SK-N-MC (cell line): ENCODE data around the gene RBM26.
"Not testable (repeated sequence)": the region's sequence is repeated elsewhere in the genome, so short reads cannot be mapped to it uniquely, and the experiment has no call there.

ENCODE experiments used
- DNase-seq: peaks from one replicate; pipeline ENCODE4 v3.0.0-alpha.2; 2011; ENCODE audit warnings: low read depth, low spot score
- H3K27ac ChIP-seq: fragments of 200-600 bp; sonication (generic); 2 replicates; pipeline ENCODE4 v1.5.1; 2016; ENCODE audit warnings: mixed run types
- H3K36me3 ChIP-seq: fragments of 200-600 bp; sonication (generic); 2 replicates; pipeline ENCODE4 v1.6.1; 2017; ENCODE audit warnings: antibody characterized with exemption, low read length, mixed read lengths; ENCODE audit not compliant: insufficient read depth
- H3K4me3 ChIP-seq: fragments of 200-600 bp; sonication (generic); 2 replicates; pipeline ENCODE4 v1.5.1; 2016
- H3K9ac ChIP-seq: fragments of 200-600 bp; sonication (generic); 2 replicates; pipeline ENCODE4 v1.8.0; 2017; ENCODE audit warnings: mixed run types, mixed read lengths; ENCODE audit not compliant: insufficient read length
- H3K9me3 ChIP-seq: fragments of 200-600 bp; sonication (generic); 2 replicates; pipeline ENCODE4 v1.6.1; 2017; ENCODE audit warnings: low read depth, mild to moderate bottlenecking, antibody characterized with exemption, low read length, moderate library complexity, mixed read lengths
- EZH2 ChIP-seq: fragments of 200-600 bp; sonication (generic); IDR thresholded peaks from one replicate; pipeline ENCODE4 v1.6.1; 2017; ENCODE audit warnings: antibody characterized with exemption
- FOXP2 ChIP-seq: optimal IDR thresholded peaks from 2 replicates; pipeline ENCODE3; 2011; ENCODE audit warnings: mild to moderate bottlenecking, moderate library complexity; ENCODE audit not compliant: insufficient read depth; ENCODE audit errors: extremely low read length, control extremely low read depth
- POLR2AphosphoS5 ChIP-seq: IDR thresholded peaks from 2 replicates; pipeline ENCODE4 v1.6.1; 2012; ENCODE audit warnings: mild to moderate bottlenecking, low read depth, low read length, borderline replicate concordance

Gene RBM26

DNA sequence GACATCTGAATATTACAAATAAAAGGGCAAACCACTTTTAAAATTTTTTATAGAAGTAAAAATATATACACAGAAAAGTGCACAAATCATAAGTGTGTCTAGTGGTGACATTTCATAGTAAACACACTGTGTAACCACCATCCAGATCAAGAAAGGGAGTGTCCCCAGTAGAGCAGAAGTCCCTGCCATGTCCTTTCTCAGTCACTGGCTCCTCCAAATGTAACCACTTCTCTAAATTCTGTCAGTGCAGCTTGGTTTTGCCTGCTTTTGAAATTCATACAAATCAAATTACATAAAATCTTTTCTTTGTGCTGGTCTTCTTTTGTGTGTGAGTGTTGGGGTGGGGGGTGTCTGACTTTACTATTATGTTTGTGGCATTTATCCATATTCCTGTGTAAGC is 116.5 kb downstream of the RBM26 start:
- Histone ChIP-seq H3K9ac (no peak overlapping the region), H3K9me3 (no peaks in the 10 kb centered on the region), H3K27ac (no peak overlapping the region), H3K36me3 (no peaks in the 10 kb centered on the region), H3K4me3 (no peak overlapping the region)
- no peak for TF ChIP-seq FOXP2
- no peak for TF ChIP-seq EZH2
- no peak for TF ChIP-seq POLR2AphosphoS5
- DNase-seq = no peak

DNA sequence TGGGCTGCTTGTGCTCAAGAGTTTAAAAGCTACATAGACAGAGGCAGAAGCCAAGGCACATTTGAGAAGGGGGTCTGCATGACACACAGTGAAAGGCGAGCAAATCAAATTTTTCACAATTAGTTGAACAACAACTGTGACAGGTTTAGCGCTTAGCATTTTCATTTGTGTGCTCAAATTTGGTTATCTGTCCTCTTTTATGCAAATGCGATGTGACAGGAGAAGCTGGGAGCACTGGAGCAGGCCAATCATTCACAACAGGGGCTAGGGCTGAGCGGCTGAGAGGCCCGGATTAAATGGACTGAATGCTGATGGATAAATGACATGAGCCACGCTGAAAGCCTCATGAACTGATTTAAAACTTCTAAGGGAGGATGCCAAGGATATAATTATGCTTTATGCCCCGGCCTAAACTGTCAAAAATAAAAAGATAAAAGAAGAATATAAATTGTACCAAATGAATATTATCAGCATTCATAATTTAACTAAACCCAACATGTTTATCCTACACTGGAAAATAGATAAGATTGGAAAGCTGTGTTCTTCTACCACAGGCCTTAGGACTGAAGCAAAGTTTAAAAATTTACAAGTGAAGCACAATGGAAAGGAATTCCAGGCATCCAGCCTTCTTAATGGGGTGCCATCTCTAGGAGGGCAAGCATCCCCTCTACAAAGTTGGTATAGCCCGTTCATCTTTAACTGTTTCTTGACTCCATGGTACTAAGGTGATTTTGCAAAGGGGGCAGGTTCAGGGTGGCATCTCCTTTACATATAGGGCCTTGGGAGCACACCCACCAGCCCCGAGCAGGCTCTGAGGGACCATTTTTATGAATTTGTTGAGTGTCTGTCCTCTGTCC is 117.9 kb downstream of the RBM26 start:
- no peaks in the 10 kb centered on the region for H3K9me3 ChIP-seq
- no peak for DNase-seq
- TF ChIP-seq POLR2AphosphoS5 = no peak
- TF ChIP-seq FOXP2 = no peak
- TF ChIP-seq EZH2 = no peak
- no peaks in the 10 kb centered on the region for H3K36me3 ChIP-seq
- H3K4me3 ChIP-seq = no peak overlapping the region
- H3K9ac ChIP-seq = no peak overlapping the region
- no peak overlapping the region for H3K27ac ChIP-seq

DNA sequence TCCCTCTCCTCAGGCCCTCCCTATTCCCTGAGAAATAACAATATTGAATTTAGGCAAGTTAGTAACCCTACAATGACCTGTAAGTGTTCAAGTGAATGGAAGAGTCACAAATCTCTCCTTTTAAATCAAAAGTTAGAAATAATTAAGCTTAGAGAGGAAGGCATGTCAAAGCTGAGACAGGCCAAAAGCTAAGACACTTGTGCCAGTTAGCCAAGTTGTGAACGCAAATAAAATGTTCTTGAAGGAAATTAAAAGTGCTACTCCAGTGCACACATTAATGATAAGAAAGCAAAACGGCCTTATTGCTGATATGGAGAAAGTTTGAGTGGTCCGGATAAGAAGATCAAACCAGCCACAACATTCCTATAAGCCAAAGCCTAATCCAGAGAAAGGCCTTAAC is 120.9 kb downstream of the RBM26 start:
- Histone ChIP-seq H3K36me3 (no peaks in the 10 kb centered on the region), H3K9me3 (no peaks in the 10 kb centered on the region)
- TF ChIP-seq EZH2 = no peak
- no peak for TF ChIP-seq POLR2AphosphoS5
- TF ChIP-seq FOXP2 = no peak

DNA sequence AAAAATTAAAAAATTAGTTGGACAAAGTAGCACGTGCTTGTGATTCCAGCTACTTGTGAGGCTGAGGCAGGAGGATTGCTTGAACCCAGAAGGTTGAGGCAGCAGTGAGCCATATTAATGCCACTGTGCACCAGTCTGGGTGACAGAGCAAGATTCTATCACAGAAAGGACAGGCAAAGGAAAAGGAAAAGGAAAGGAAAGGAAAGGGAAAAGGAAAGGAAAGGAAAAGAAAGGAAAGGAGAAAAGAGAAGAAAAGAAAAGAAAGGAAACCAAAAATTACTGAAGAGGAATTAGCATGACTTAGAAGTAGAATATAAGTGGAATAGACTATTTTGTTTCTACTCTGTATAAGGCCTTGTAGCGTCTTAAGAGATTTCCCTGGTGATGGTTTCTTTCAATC is 122.3 kb downstream of the RBM26 start:
- H3K36me3 ChIP-seq = no peaks in the 10 kb centered on the region
- no peak overlapping the region for H3K9ac ChIP-seq
- no peak for DNase-seq
- H3K4me3 ChIP-seq = no peak overlapping the region
- H3K27ac ChIP-seq = no peak overlapping the region
- no peaks in the 10 kb centered on the region for H3K9me3 ChIP-seq
- TF ChIP-seq POLR2AphosphoS5 (no peak), FOXP2 (no peak), EZH2 (no peak)

More for the DNA sequence above, 120.9 kb downstream of the RBM26 start:
- H3K4me3 ChIP-seq = no peak overlapping the region
- H3K27ac ChIP-seq = no peak overlapping the region
- DNase-seq = no peak
- no peak overlapping the region for H3K9ac ChIP-seq

DNA sequence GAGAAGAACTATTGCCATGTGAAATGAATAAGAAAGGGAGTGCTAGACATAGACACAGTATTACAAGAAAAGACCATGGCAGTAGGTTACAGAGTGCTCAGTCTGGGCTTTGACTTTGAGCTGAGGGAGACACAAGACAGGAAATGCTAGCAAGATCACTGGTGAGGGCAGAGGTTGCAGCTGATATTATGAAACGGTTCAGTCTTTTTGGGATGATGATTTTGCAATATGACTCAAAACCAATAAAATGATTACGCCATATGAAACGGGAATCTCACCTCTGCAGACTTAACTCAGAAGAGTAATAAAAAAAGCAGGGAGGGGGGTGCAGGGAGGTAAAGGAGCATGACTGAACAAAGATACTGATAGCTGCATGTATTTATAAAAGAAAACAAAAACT is 123.1 kb downstream of the RBM26 start:
- H3K9ac ChIP-seq = no peak overlapping the region
- TF ChIP-seq FOXP2 (no peak), POLR2AphosphoS5 (no peak), EZH2 (no peak)
- no peaks in the 10 kb centered on the region for H3K9me3 ChIP-seq
- no peak overlapping the region for H3K4me3 ChIP-seq
- H3K36me3 ChIP-seq = no peaks in the 10 kb centered on the region
- no peak overlapping the region for H3K27ac ChIP-seq
- DNase-seq = peak; percentile 3

DNA sequence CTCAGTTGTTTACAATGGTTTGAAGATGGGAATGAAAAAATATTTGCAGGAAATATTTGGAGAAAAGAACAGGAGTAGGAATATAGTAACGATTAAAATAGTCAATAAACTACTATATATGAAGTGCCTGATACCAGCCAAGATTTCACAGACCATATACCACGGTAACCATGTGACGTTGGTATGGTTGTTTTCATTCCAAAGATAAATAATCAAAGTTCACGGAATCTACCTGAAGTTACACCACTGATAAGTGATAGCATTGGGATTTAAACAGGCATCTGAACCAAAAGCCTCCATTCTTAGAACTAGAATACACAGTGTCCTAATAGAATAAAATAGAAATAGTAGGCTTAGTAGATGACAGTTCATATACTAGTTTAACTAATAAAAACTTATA is 123.5 kb downstream of the RBM26 start:
- no peak overlapping the region for H3K9ac ChIP-seq
- no peak overlapping the region for H3K27ac ChIP-seq
- no peaks in the 10 kb centered on the region for H3K9me3 ChIP-seq
- H3K36me3 ChIP-seq = no peaks in the 10 kb centered on the region
- no peak overlapping the region for H3K4me3 ChIP-seq
- TF ChIP-seq POLR2AphosphoS5 (no peak), EZH2 (no peak), FOXP2 (no peak)
- no peak for DNase-seq

DNA sequence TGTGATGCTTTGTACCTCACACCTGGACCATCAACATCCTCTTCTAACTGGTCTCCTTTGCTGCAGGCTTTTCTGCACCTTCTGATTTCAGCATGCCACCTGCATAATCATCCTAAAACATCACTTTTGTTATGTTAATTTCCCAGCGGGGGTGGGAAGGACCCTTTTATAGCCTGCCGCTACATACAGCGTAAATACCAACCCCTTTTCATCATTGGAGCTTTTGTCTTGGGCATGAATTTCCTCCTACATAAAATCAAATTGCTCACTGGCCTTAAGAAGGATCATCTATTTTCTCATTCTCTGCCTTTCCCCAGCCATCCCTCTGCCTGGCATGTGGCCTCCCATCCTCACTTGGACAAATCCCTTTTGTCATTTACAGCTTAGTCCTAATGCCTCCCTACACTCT is 124.7 kb downstream of the RBM26 start:
- Histone ChIP-seq H3K9ac (no peak overlapping the region), H3K9me3 (no peaks in the 10 kb centered on the region), H3K27ac (no peak overlapping the region), H3K36me3 (no peaks in the 10 kb centered on the region), H3K4me3 (no peak overlapping the region)
- TF ChIP-seq EZH2 = no peak
- DNase-seq = no peak

DNA sequence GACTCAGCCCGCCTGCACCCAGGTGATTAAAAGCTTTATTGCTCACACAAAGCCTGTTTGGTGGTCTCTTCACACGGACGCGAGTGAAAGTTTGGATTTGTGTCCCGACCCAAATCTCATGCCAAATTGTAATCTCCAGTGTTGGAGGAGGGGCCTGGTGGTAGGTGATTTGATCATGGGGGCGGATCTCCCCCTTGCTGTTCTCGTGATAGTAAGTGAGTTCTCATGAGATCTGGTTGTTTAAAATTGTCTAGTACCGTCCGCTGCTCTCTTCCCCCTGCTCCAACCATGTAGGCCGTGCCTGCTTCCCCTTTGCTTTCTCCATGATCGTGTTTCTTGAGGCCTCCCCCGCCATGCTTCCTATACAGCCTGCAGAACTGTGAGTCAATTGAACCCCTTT is 126.3 kb downstream of the RBM26 start:
- H3K4me3 ChIP-seq, DNase-seq, H3K9ac ChIP-seq, H3K36me3 ChIP-seq, H3K27ac ChIP-seq, H3K9me3 ChIP-seq: not testable (repeated sequence)

DNA sequence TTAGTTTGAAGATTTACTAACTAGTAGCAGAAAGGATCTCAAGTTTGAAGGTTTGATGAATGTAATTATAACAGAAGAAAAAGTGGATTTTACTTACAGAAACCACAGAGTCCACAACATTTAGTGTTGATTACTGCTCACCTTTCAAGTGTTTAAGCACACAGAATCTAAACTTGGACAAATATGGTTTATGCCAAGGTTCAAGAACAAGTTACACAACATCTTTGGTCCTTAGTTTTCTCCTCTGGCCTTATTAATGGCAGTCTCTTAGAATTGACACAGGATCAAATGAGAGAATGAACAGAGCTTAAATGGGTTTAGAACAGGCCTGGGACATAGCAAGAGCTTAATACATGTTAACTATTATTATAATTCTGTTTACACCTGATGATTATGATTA is 133.0 kb downstream of the RBM26 start:
- no peak for DNase-seq
- TF ChIP-seq EZH2 = no peak
- TF ChIP-seq POLR2AphosphoS5 = no peak
- no peak for TF ChIP-seq FOXP2
- no peak overlapping the region for H3K9ac ChIP-seq
- H3K4me3 ChIP-seq = no peak overlapping the region
- H3K9me3 ChIP-seq = no peaks in the 10 kb centered on the region
- no peak overlapping the region for H3K27ac ChIP-seq
- no peaks in the 10 kb centered on the region for H3K36me3 ChIP-seq
